Chondrocyte (in vitro differentiated cells): ENCODE data around the gene DOCK8. TPM values are rescaled to one million over a fixed set of nuclear protein-coding genes. Genes with fewer than 3 reads are reported as not detected.

Experiments
- DNase-seq: peaks from one replicate; pipeline ENCODE4 v3.0.0; 2021; ENCODE audit warnings: mixed read lengths, low spot score
- H3K27ac Mint-ChIP-seq: one replicate; pipeline ENCODE4 v1.8.0; 2021; ENCODE audit warnings: mild to moderate bottlenecking, moderate library complexity, mixed read lengths; ENCODE audit not compliant: unreplicated experiment
- H3K27me3 Mint-ChIP-seq: 2 replicates; pipeline ENCODE4 v1.8.0; 2021; ENCODE audit warnings: low read depth, mixed read lengths
- H3K36me3 Mint-ChIP-seq: 2 replicates; pipeline ENCODE4 v1.8.0; 2021; ENCODE audit warnings: low read depth, mixed read lengths
- H3K4me1 Mint-ChIP-seq: 2 replicates; pipeline ENCODE4 v1.8.0; 2021; ENCODE audit warnings: low read depth, mild to moderate bottlenecking, mixed read lengths
- H3K4me3 Mint-ChIP-seq: one replicate; pipeline ENCODE4 v1.8.0; 2021; ENCODE audit warnings: mild to moderate bottlenecking, moderate library complexity, mixed read lengths; ENCODE audit not compliant: unreplicated experiment
- H3K9me3 Mint-ChIP-seq: 2 replicates; pipeline ENCODE4 v1.8.0; 2021; ENCODE audit warnings: low read depth, mixed read lengths
- total RNA-seq: library from RNA; stranded (reverse); gene quantifications from 3 replicates; pipeline ENCODE4 v1.2.1, GENCODE V29; 2021
- TF ChIP-seq, protein P1 (sequence below): fragments of 200-600 bp; sonication (generic); IDR thresholded peaks from 2 replicates; pipeline ENCODE4 v1.5.0; 2021; ENCODE audit warnings: antibody characterized with exemption, mild to moderate bottlenecking, moderate library complexity

Gene DOCK8
- total RNA-seq, 1 donor from 2014 or later, result 0.17 TPM

DNA sequence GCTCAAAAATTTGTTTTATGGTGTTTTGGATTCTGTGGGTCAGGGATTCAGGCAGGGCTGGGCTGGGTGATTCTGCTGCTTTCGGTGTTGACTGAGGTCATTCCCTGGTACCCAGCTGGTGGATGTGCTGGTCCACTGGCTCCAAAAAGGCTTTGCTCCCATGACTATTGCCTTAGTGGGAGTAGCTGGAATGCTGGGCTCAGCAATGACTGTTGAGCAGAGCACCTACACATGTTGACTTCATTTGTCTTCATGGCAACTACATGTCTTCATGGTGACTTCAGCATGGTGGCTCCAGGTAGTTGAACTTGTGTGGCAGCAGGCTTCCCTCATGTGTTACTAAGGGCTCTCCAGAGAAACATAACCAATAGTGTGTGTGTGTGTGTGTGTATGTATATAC lies 297.2 kb downstream of the DOCK8 start:
- DNase-seq, result no peak
- Mint-ChIP-seq H3K27ac (no peak overlapping the region), H3K27me3 (peaks cover 29% of the 10 kb centered on the region), H3K9me3 (peaks cover 7% of the 10 kb centered on the region), H3K36me3 (no peaks in the 10 kb centered on the region), H3K4me3 (no peak overlapping the region), H3K4me1 (no peaks in the 10 kb centered on the region)
- TF ChIP-seq, protein P1, sequence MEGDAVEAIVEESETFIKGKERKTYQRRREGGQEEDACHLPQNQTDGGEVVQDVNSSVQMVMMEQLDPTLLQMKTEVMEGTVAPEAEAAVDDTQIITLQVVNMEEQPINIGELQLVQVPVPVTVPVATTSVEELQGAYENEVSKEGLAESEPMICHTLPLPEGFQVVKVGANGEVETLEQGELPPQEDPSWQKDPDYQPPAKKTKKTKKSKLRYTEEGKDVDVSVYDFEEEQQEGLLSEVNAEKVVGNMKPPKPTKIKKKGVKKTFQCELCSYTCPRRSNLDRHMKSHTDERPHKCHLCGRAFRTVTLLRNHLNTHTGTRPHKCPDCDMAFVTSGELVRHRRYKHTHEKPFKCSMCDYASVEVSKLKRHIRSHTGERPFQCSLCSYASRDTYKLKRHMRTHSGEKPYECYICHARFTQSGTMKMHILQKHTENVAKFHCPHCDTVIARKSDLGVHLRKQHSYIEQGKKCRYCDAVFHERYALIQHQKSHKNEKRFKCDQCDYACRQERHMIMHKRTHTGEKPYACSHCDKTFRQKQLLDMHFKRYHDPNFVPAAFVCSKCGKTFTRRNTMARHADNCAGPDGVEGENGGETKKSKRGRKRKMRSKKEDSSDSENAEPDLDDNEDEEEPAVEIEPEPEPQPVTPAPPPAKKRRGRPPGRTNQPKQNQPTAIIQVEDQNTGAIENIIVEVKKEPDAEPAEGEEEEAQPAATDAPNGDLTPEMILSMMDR, result no peak

DNA sequence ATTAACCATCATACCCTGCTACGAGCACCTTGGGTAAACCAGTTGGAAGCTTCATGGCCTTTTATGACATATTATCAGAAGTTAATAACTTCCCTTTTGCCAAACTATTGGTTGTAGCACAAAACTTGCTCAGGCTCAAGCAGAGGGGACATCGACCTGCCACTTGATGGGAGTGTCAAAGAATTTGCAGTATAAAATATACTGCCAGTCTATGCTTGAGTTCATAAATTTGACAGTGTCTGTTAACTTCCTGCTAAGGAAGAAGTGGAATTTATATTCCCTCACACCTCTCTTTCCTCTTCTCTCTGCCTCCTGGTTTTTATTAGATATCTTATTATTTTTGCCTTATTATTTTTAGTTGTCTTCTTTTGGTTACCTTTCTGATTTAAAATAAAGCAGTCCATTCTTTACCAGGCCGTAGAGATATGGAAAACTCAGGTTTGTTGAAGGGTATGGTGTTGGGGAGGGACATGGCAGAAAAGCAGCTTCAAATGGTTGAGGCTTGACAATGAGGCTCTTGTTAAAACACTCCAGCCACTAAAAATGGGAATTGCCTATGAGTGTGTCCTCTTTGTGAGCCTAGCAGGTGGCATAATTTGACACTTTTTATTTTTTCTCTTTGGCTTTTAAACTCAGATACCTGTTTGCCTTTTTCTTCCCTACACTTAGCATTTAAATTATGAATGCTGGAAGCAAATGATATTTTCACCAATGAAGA lies 298.0 kb downstream of the DOCK8 start:
- H3K4me3 Mint-ChIP-seq, result no peak overlapping the region
- DNase-seq, result no peak
- no peaks in the 10 kb centered on the region for H3K4me1 Mint-ChIP-seq
- peaks cover 29% of the 10 kb centered on the region for H3K27me3 Mint-ChIP-seq
- no peaks in the 10 kb centered on the region for H3K36me3 Mint-ChIP-seq
- TF ChIP-seq, protein P1, result no peak
- no peak overlapping the region for H3K27ac Mint-ChIP-seq
- H3K9me3 Mint-ChIP-seq, result peaks cover 7% of the 10 kb centered on the region

Other genes starting within 250 kb of the DOCK8 start
- gene WASHC1, start 185.4 kb upstream of the DOCK8 start, total RNA-seq, result 7.7 to 10.0 TPM (median 9.8 TPM) in 3 replicates
- gene FOXD4, start 96.4 kb upstream of the DOCK8 start, total RNA-seq, result 0.17 to 0.44 TPM (median 0.26 TPM) in 3 replicates
- 19.5 to 30.4 TPM (median 25.0 TPM) in 3 replicates for gene ZNG1A, start 35.8 kb upstream of the DOCK8 start, total RNA-seq